ENCODE results near the gene CALU. TPM values are rescaled to one million over a fixed set of nuclear protein-coding genes. Genes with fewer than 3 reads are reported as not detected.

CALU gene
- polyA plus RNA-seq, 1 donor (not counting 4 experiments of a cell fraction or from before 2014, with no cell fraction given): 155 TPM

- Histone ChIP-seq H3K27ac (ENCODE audit: control insufficient read depth, insufficient read depth, low read length) (no peak overlapping the region), H3K9me1 (ENCODE audit: control insufficient read depth, extremely low read depth, insufficient read depth, low read length) (no peaks in the 10 kb centered on the region), H4K20me1 (ENCODE audit: control insufficient read depth, extremely low read depth, insufficient read depth, low read length) (no peaks in the 10 kb centered on the region), H3K9me3 (ENCODE audit: control insufficient read depth, low read depth, low read length) (no peaks in the 10 kb centered on the region), H3K4me2 (ENCODE audit: control insufficient read depth, extremely low read depth, insufficient read depth, low read depth, low read length) (no peak overlapping the region), H3K4me3 (ENCODE audit: control insufficient read depth in 2 of 3, extremely low read depth in 1 of 3, insufficient read depth in 2 of 3, low read depth in 1 of 3, low read length in 3 of 3) (no peak overlapping the region), H3K9ac (ENCODE audit: control insufficient read depth, extremely low read depth, insufficient read depth, low read length) (no peak overlapping the region), H2AFZ (ENCODE audit: control insufficient read depth, low read length) (no peak overlapping the region), H3K4me1 (ENCODE audit: control insufficient read depth, extremely low read depth, insufficient read depth, low read length) (no peaks in the 10 kb centered on the region), H3K79me2 (ENCODE audit: control insufficient read depth, insufficient read depth, low read length) (no peaks in the 10 kb centered on the region), H3K36me3 (ENCODE audit: control insufficient read depth in 2 of 2, extremely low read depth in 1 of 2, insufficient read depth in 2 of 2, low read length in 2 of 2) (no peaks in the 10 kb centered on the region), H3K27me3 (ENCODE audit: control insufficient read depth, extremely low read depth, insufficient read depth, low read length) (no peaks in the 10 kb centered on the region)
- TF ChIP-seq, protein P1, sequence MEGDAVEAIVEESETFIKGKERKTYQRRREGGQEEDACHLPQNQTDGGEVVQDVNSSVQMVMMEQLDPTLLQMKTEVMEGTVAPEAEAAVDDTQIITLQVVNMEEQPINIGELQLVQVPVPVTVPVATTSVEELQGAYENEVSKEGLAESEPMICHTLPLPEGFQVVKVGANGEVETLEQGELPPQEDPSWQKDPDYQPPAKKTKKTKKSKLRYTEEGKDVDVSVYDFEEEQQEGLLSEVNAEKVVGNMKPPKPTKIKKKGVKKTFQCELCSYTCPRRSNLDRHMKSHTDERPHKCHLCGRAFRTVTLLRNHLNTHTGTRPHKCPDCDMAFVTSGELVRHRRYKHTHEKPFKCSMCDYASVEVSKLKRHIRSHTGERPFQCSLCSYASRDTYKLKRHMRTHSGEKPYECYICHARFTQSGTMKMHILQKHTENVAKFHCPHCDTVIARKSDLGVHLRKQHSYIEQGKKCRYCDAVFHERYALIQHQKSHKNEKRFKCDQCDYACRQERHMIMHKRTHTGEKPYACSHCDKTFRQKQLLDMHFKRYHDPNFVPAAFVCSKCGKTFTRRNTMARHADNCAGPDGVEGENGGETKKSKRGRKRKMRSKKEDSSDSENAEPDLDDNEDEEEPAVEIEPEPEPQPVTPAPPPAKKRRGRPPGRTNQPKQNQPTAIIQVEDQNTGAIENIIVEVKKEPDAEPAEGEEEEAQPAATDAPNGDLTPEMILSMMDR (optimal IDR thresholded peaks at IDR 0.05 in 1 of 3, IDR thresholded peaks at IDR 0.05 in 1 of 3, conservative IDR thresholded peaks at IDR 0.05 in 1 of 3; ENCODE audit: extremely low read depth in 1 of 3, insufficient read depth in 2 of 3, low read length in 3 of 3): no peak
- TF ChIP-seq EZH2 (IDR thresholded peaks at IDR 0.05; ENCODE audit: low read length): no peak
- FAIRE-seq: no peak
- DNase-seq (ENCODE audit: low read depth, low spot score): no peak
- dilution Hi-C loops (cut with MboI; ENCODE audit: extremely low pct_ligation_motif_present, low sequenced_read_pairs): no loop called here
These were observed 62.7 kb downstream of the CALU start for GRCh38 chr7:128801667-128802418.

- TF ChIP-seq, protein P1 (optimal IDR thresholded peaks at IDR 0.05 in 1 of 3, IDR thresholded peaks at IDR 0.05 in 1 of 3, conservative IDR thresholded peaks at IDR 0.05 in 1 of 3; ENCODE audit: extremely low read depth in 1 of 3, insufficient read depth in 2 of 3, low read length in 3 of 3): no peak
- no peak for TF ChIP-seq EZH2 (IDR thresholded peaks at IDR 0.05; ENCODE audit: low read length)
- H3K9me1 ChIP-seq (ENCODE audit: control insufficient read depth, extremely low read depth, insufficient read depth, low read length): no peaks in the 10 kb centered on the region
- H4K20me1 ChIP-seq (ENCODE audit: control insufficient read depth, extremely low read depth, insufficient read depth, low read length): no peaks in the 10 kb centered on the region
- no peak overlapping the region for H3K4me3 ChIP-seq (ENCODE audit: control insufficient read depth in 2 of 3, extremely low read depth in 1 of 3, insufficient read depth in 2 of 3, low read depth in 1 of 3, low read length in 3 of 3)
- dilution Hi-C loops (cut with MboI; ENCODE audit: extremely low pct_ligation_motif_present, low sequenced_read_pairs): no loop called here
- no peaks in the 10 kb centered on the region for H3K36me3 ChIP-seq (ENCODE audit: control insufficient read depth in 2 of 2, extremely low read depth in 1 of 2, insufficient read depth in 2 of 2, low read length in 2 of 2)
- H2AFZ ChIP-seq (ENCODE audit: control insufficient read depth, low read length): no peak overlapping the region
- H3K27ac ChIP-seq (ENCODE audit: control insufficient read depth, insufficient read depth, low read length): no peak overlapping the region
- H3K27me3 ChIP-seq (ENCODE audit: control insufficient read depth, extremely low read depth, insufficient read depth, low read length): no peaks in the 10 kb centered on the region
- H3K9ac ChIP-seq (ENCODE audit: control insufficient read depth, extremely low read depth, insufficient read depth, low read length): no peak overlapping the region
- DNase-seq (ENCODE audit: low read depth, low spot score) (no peak), FAIRE-seq (no peak)
- H3K9me3 ChIP-seq (ENCODE audit: control insufficient read depth, low read depth, low read length): no peaks in the 10 kb centered on the region
- no peaks in the 10 kb centered on the region for H3K4me1 ChIP-seq (ENCODE audit: control insufficient read depth, extremely low read depth, insufficient read depth, low read length)
- H3K79me2 ChIP-seq (ENCODE audit: control insufficient read depth, insufficient read depth, low read length): no peaks in the 10 kb centered on the region
- H3K4me2 ChIP-seq (ENCODE audit: control insufficient read depth, extremely low read depth, insufficient read depth, low read depth, low read length): no peak overlapping the region
These were observed 65.3 kb downstream of the CALU start for GRCh38 chr7:128804484-128804883.

Measured in keratinocyte (primary cell).